HepG2 (cell line): ENCODE measurements around the gene TMEM139. TPM values are rescaled to one million over a fixed set of nuclear protein-coding genes. Genes with fewer than 3 reads are reported as not detected.

Experiments
- ATAC-seq: fragments of 200-7000 bp; cut with Tn5 transposase; 3 replicates; pipeline ENCODE4 v1.9.1; 2020; ENCODE audit warnings: mild to moderate bottlenecking, moderate library complexity
- BruUV-seq: library from RNA; stranded (reverse); fragments of 400-500 nt; replicated peaks from 2 replicates; lab custom pipeline; 2021; lab: Mats Ljungman, UMichigan
- CTCF ChIA-PET: fragments of 300-600 bp; formaldehyde crosslinking; extraction: SDS; loops from one replicate; lab custom pipeline; 2021; ENCODE audit warnings: low total read pairs, inconsistent platforms, low intra/inter-chr PET ratio; lab: Yijun Ruan, JAX
- POLR2A ChIA-PET: fragments of 350-600 bp; sonication (Branson Sonifier 250); formaldehyde crosslinking; loops from one replicate; lab custom pipeline; 2020; ENCODE audit warnings: antibody characterized with exemption, inconsistent platforms; lab: Yijun Ruan, JAX
- DNase-seq: peaks from one replicate; pipeline ENCODE4 v3.0.0-alpha.2; 2015; ENCODE audit warnings: low spot score
- FAIRE-seq: peaks from 3 replicates; lab custom pipeline; 2011; peaks lifted over from hg19 to GRCh38; lab: Jason Lieb, UNC
- H2AFZ ChIP-seq: one replicate; pipeline ENCODE4 v1.6.1; 2011; ENCODE audit warnings: low read length, inconsistent platforms
- H3K27ac ChIP-seq: fragments of 300-600 bp; 3 replicates; pipeline ENCODE4 v1.8.0; 2011; ENCODE audit warnings: mixed run types, mild to moderate bottlenecking, mixed read lengths, low read length, inconsistent platforms; ENCODE audit not compliant: insufficient read depth; ENCODE audit errors: extremely low read length
- H3K27me3 ChIP-seq, 2 experiments: fragments of 200-600 bp in 1 of 2; 2 replicates in 1 of 2; 3 replicates in 1 of 2; pipeline versions ENCODE4 v1.6.0 to v1.8.0; 2011; ENCODE audit warnings: low read length in 2 of 2, mild to moderate bottlenecking in 2 of 2, moderate library complexity in 2 of 2, inconsistent platforms in 1 of 2; ENCODE audit not compliant: insufficient read depth in 2 of 2, control insufficient read depth in 1 of 2
- H3K36me3 ChIP-seq, 2 experiments: fragments of 200-600 bp in 1 of 2; replicated peaks in 1 of 2; 2 replicates in 1 of 2; 3 replicates in 1 of 2; pipeline versions ENCODE4 v1.5.1 to v1.8.0; 2011; ENCODE audit warnings: low read length in 2 of 2, inconsistent platforms in 1 of 2; ENCODE audit not compliant: insufficient read depth in 2 of 2, control insufficient read depth in 1 of 2
- H3K4me1 ChIP-seq: 2 replicates; pipeline ENCODE4 v1.5.1; 2012; ENCODE audit warnings: low read length, inconsistent platforms; ENCODE audit not compliant: insufficient read depth
- H3K4me2 ChIP-seq: 2 replicates; pipeline ENCODE4 v1.6.0; 2011; ENCODE audit warnings: low read depth, low read length, inconsistent platforms
- H3K4me3 ChIP-seq, 3 experiments: fragments of 200-600 bp in 1 of 3; sonication (generic), shearing (Covaris generic) in 1 of 3; replicated peaks in 1 of 3; 2 replicates each; pipeline ENCODE4 v1.5.1; 2011 to 2016; ENCODE audit warnings: low read length in 3 of 3, inconsistent platforms in 2 of 3, low read depth in 2 of 3, mild to moderate bottlenecking in 2 of 3, control low read depth in 1 of 3, mixed read lengths in 1 of 3; ENCODE audit not compliant: insufficient read depth in 1 of 3
- H3K79me2 ChIP-seq: one replicate; pipeline ENCODE4 v1.6.1; 2011; ENCODE audit warnings: low read length, inconsistent platforms; ENCODE audit not compliant: insufficient read depth
- H3K9ac ChIP-seq: 2 replicates; pipeline ENCODE4 v1.6.0; 2011; ENCODE audit warnings: mild to moderate bottlenecking, low read depth, low read length, inconsistent platforms; ENCODE audit not compliant: insufficient read depth
- H3K9me3 ChIP-seq: 2 replicates; pipeline ENCODE4 v1.5.1; 2012; ENCODE audit warnings: mild to moderate bottlenecking, low read length
- H4K20me1 ChIP-seq: 2 replicates; pipeline ENCODE4 v1.6.0; 2011; ENCODE audit warnings: inconsistent platforms, mild to moderate bottlenecking, low read length, moderate library complexity; ENCODE audit not compliant: insufficient read depth
- ATRX ChIP-seq: sonication (generic); formaldehyde crosslinking; IDR thresholded peaks from 2 replicates; pipeline ENCODE4 v1.4.0; 2020; ENCODE audit warnings: missing genetic modification reagents, borderline replicate concordance
- ZBTB38 ChIP-seq: sonication (generic); formaldehyde crosslinking; IDR thresholded peaks from 2 replicates; pipeline ENCODE4 v1.5.1; 2020; ENCODE audit warnings: mild to moderate bottlenecking, missing genetic modification reagents
- WGBS: methylation state at CpG from one replicate; pipeline ENCODE4 v1.1.6; 2017; ENCODE audit warnings: low lambda C conversion rate; 5-methylcytosine and 5-hydroxymethylcytosine counted together
- in situ Hi-C: cut with HindIII; loops from 2 replicates; pipeline ENCODE4 v1.10.0; 2017; ENCODE audit warnings: low pct_unique_long_range_greater_than_20kb; ENCODE audit not compliant: extremely low pct_ligation_motif_present
- intact Hi-C: fragments of 100-400 bp; cut with micrococcal nuclease; formaldehyde crosslinking; loops from one replicate; pipeline ENCODE4 v1.10.0; 2022; ENCODE audit not compliant: unreplicated experiment
- polyA plus RNA-seq, 8 experiments: library from polyadenylated mRNA; depleted of rRNA in 3 of 8; stranded (reverse) in 7 of 8; unstranded in 1 of 8; fragments of >200 nt; fragmentation: Illumina TruSeq in 4 of 8; extraction: Trizol in 4 of 8; gene quantifications; 2 replicates each; pipeline versions ENCODE4 v1.2.1 to v1.2.3, GENCODE V29; 2011 to 2016; ENCODE audit warnings: low read depth in 4 of 8, missing spikeins in 1 of 8, mixed read lengths in 1 of 8; ENCODE audit not compliant: insufficient read depth in 1 of 8
- total RNA-seq, 5 experiments: library from RNA; depleted of rRNA; stranded (reverse); fragments of >200 nt; fragmentation: Illumina TruSeq; extraction: Trizol; gene quantifications; 2 replicates each; pipeline ENCODE4 v1.2.3, GENCODE V29; 2016; ENCODE audit warnings: low read depth in 1 of 5
- TF ChIP-seq, protein P1 (sequence below), 2 experiments: sonication (generic) in 1 of 2; formaldehyde crosslinking in 1 of 2; IDR thresholded peaks; 2 replicates each; pipeline versions ENCODE4 v1.4.0 to v1.6.1; 2018 to 2020; ENCODE audit warnings: missing genetic modification reagents in 2 of 2, borderline replicate concordance in 1 of 2, low read depth in 1 of 2, mild to moderate bottlenecking in 1 of 2, missing biosample characterization in 1 of 2

TMEM139 gene
- total and polyA plus RNA-seq, 2 of the 13 experiments (the other 11 are each of a cell fraction or from before 2014, with no cell fraction given) = 7.9 to 14.0 TPM

DNA sequence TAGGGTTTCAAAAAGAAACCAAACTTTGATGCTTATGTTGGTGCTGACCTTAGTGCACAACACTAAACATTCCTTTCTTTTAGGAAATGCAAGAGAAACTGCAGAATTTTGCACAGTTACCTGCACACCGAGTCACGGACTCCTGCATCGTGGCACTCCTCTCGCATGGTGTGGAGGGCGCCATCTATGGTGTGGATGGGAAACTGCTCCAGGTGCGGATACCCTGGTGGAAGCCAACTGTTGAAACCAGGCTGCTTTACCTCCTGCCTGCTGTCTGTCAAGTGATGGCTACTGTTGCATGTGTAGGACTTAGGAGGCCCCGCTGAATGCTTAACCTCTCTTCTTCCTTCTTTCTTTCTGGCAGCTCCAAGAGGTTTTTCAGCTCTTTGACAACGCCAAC is 15.1 kb downstream of the TMEM139 start (continued):
- TF ChIP-seq, protein P1, sequence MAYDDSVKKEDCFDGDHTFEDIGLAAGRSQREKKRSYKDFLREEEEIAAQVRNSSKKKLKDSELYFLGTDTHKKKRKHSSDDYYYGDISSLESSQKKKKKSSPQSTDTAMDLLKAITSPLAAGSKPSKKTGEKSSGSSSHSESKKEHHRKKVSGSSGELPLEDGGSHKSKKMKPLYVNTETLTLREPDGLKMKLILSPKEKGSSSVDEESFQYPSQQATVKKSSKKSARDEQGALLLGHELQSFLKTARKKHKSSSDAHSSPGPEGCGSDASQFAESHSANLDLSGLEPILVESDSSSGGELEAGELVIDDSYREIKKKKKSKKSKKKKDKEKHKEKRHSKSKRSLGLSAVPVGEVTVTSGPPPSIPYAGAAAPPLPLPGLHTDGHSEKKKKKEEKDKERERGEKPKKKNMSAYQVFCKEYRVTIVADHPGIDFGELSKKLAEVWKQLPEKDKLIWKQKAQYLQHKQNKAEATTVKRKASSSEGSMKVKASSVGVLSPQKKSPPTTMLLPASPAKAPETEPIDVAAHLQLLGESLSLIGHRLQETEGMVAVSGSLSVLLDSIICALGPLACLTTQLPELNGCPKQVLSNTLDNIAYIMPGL (CRISPR knock-in tag; IDR thresholded peaks at IDR 0.05; ENCODE audit: borderline replicate concordance in 1 of 2, low read depth in 1 of 2) = 0 out of 4 replicates have a peak, but pooled peaks of 1 of the 2 experiments have one; percentile 48
- peak; percentile 96 for TF ChIP-seq ZBTB38

DNA sequence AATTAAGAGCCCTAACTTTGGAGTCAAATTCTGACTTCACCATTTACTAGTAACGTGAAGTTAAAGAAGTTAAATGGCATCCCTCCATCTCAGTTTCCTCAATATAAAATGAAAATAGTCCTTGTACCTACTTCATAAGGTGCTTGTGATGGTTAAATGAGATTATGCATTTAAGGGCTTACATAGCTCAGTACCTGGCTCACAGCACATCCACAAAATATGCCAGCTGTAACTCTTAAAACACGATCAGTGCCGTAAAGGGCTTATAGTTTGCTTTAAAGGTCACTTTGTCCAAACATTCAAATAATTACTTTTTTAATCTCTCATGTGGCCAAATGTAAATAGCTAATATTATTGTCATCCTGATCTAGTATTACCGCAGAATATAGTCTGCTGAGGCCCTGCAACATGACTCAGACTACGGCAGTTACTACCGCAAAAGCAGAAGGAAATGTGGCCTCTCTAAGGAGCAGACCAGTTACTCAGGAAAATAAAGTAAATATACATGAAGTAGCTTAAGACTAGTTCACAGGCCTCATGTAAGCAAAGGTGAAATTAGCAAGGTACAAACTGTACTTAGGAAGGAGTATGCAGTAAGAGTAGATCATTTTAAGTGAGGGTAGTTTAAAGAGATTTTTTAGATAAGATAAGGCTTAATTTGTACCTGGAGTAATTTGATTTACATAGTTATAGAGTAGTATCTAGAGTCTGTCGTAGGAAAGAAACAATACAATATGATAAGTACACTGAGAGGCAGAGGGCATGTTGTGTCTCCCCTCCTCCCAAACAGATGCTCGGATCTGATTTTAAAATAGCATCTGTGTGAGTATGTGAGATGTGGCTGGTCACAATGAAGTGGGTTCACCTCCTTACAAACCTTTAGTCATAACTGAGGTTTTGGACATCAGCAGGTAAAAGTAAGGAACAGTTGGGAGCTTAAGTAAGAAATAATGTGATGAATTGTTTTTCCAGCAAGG is 16.5 kb downstream of the TMEM139 start:
- Histone ChIP-seq H3K4me1 (no peaks in the 10 kb centered on the region), H3K9me3 (no peaks in the 10 kb centered on the region), H3K79me2 (no peaks in the 10 kb centered on the region), H3K4me2 (no peak overlapping the region), H3K27me3 (no peaks in the 10 kb centered on the region), H3K27ac (no peak overlapping the region), H2AFZ (no peak overlapping the region), H3K36me3 (peaks cover 28 to 82% of the 10 kb centered on the region in 2 experiments), H3K9ac (no peak overlapping the region), H4K20me1 (no peaks in the 10 kb centered on the region; the same call in 1 of the 2 replicates), H3K4me3 (no peak overlapping the region)
- intact Hi-C loops = loop anchor here (1.0 to 10.0 kb wide), 2 partner anchors 61 to 296 kb away; no protein-coding TSS in a partner anchor
- in situ Hi-C loops = loop anchor here (5.0 kb wide), 1 partner anchor 59 kb away; no protein-coding TSS in a partner anchor
- 97% methylated on average over 8 of the region's 8 CpGs for WGBS
- POLR2A ChIA-PET = no interaction called here
- DNase-seq (no peak), FAIRE-seq (no peak), ATAC-seq (no peak)
- no TSS peak for BruUV-seq
- CTCF ChIA-PET = no interaction called here
- TF ChIP-seq ATRX = no peak
- TF ChIP-seq, all 625 proteins: peak for 0
